Prostate gland (tissue), 2 donors: ENCODE results near the gene RPS14.

Source experiments
- CTCF ChIP-seq, 4 experiments: fragments of 200-600 bp in 2 of 4; fragments of 450-650 bp in 2 of 4; sonication (generic) in 2 of 4; IDR thresholded peaks; 1 replicate in 3 of 4; 2 replicates in 1 of 4; pipeline ENCODE4 v1.5.1; 2016 to 2019; ENCODE audit warnings: antibody characterized with exemption in 4 of 4, mild to moderate bottlenecking in 2 of 4, moderate library complexity in 2 of 4
- POLR2A ChIP-seq: fragments of 450-650 bp; IDR thresholded peaks from one replicate; pipeline ENCODE4 v1.6.1; 2016; ENCODE audit warnings: antibody characterized with exemption, mild to moderate bottlenecking

- TF ChIP-seq CTCF (IDR thresholded peaks at IDR 0.05) = no peak
- no peak for TF ChIP-seq POLR2A
Observed at GRCh38 chr5:150491876-150492275, 42.3 kb upstream of the RPS14 start.
